ENCODE data around the gene GARIN5A. TPM values are rescaled to one million over a fixed set of nuclear protein-coding genes. Genes with fewer than 3 reads are reported as not detected.

The GARIN5A gene
- total and polyA plus RNA-seq, 2 of the 8 experiments (the other 6 are each of a cell fraction or from before 2014, with no cell fraction given): 9.1 to 18.5 TPM

GRCh38 chr19:50475101-50475568 is 1.5 kb downstream of the GARIN5A start:
- ChIA-PET CTCF (ENCODE audit: partially characterized antibody) (interaction anchor here (0.6 to 3.8 kb wide), 4 partner anchors 9 to 59 kb away, joined by 3 to 21 read pairs (median 4); no protein-coding TSS in a partner anchor), POLR2A (ENCODE audit: partially characterized antibody) (interaction anchor here (0.6 to 2.7 kb wide), 5 partner anchors 9 to 101 kb away, joined by 3 to 12 read pairs (median 4); no protein-coding TSS in a partner anchor)
- Histone ChIP-seq H3K23ac (ENCODE audit: insufficient read length) (no peak overlapping the region), H3K79me2 (ENCODE audit: control insufficient read depth in 1 of 2, insufficient read depth in 2 of 2, low read length in 2 of 2) (peaks cover 4 to 16% of the 10 kb centered on the region in 2 experiments; a peak in 3 of 4 replicates), H4K20me1 (replicated peaks in 1 of 2; ENCODE audit: control insufficient read depth in 1 of 2, insufficient read depth in 2 of 2, low read length in 2 of 2) (peaks cover 6 to 7% of the 10 kb centered on the region in 2 experiments), H2AFZ (ENCODE audit: low read length) (no peak overlapping the region), H3K4ac (replicated peaks; ENCODE audit: insufficient read length, low read depth, low read length) (no peak overlapping the region), H2BK5ac (ENCODE audit: low read depth, low read length) (no peak overlapping the region), H3K9ac (replicated peaks in 1 of 4; ENCODE audit: extremely low read depth in 1 of 4, low read depth in 3 of 4, low read length in 3 of 4) (no peak overlapping the region), H3K79me1 (ENCODE audit: low read depth, low read length) (peaks cover 10% of the 10 kb centered on the region), H4K5ac (ENCODE audit: insufficient read length, low read depth, low read length) (no peak overlapping the region), H3K27me3 (replicated peaks in 1 of 4; ENCODE audit: control insufficient read depth in 3 of 4, extremely low read depth in 1 of 4, insufficient read depth in 3 of 4, low read length in 3 of 4) (no peaks in the 10 kb centered on the region; a peak in 1 of 7 replicates), H3K27ac (ENCODE audit: low read depth, low read length) (no peak overlapping the region), H3K4me3 (ENCODE audit: extremely low read depth in 1 of 4, insufficient read depth in 2 of 4, low read depth in 3 of 4, low read length in 4 of 4) (no peak overlapping the region), H2BK20ac (ENCODE audit: low read length) (no peak overlapping the region), H3K4me2 (ENCODE audit: insufficient read depth in 1 of 2, low read depth in 2 of 2, low read length in 2 of 2) (no peak overlapping the region), H3K14ac (ENCODE audit: insufficient read length) (no peak overlapping the region), H3K18ac (ENCODE audit: extremely low read depth, low read length) (no peak overlapping the region), H4K91ac (replicated peaks; ENCODE audit: insufficient read length, low read length) (no peak overlapping the region), H4K8ac (ENCODE audit: extremely low read depth, insufficient read depth, low read length) (no peak overlapping the region), H2BK120ac (replicated peaks; ENCODE audit: low read depth, low read length) (no peak overlapping the region), H3K36me3 (ENCODE audit: control insufficient read depth in 2 of 4, insufficient read depth in 4 of 4, low read length in 3 of 4) (peaks cover 0 to 21% (median 4%) of the 10 kb centered on the region in 4 experiments; a peak in 5 of 8 replicates), H3K4me1 (replicated peaks in 1 of 4; ENCODE audit: control insufficient read depth in 3 of 4, insufficient read depth in 4 of 4, low read length in 3 of 4) (no peaks in the 10 kb centered on the region), H3K56ac (replicated peaks; ENCODE audit: insufficient read length, low read depth, low read length) (no peak overlapping the region), H2BK15ac (ENCODE audit: low read length) (no peak overlapping the region), H2AK5ac (ENCODE audit: low read depth, low read length) (0 out of 2 replicates have a peak overlapping the region, but pooled peaks have one; percentile 13), H3K9me3 (ENCODE audit: insufficient read depth in 2 of 2, low read depth in 1 of 2, low read length in 1 of 2) (peaks cover 3 to 6% of the 10 kb centered on the region in 2 experiments; a peak in 3 of 4 replicates), H2BK12ac (ENCODE audit: low read depth, low read length) (no peak overlapping the region), H3K23me2 (ENCODE audit: low read depth, low read length) (peaks cover 2% of the 10 kb centered on the region; the same call in 1 of the 2 replicates)
- WGBS, 2 experiments (ENCODE audit: extremely low coverage in 1 of 2, insufficient coverage in 1 of 2, insufficient read length in 1 of 2, insufficient replicate concordance in 2 of 2, low coverage in 1 of 2, low lambda C conversion rate in 2 of 2, missing lambda C conversion rate in 1 of 2): 78% methylated on average over 7 of the region's 12 CpGs; no CpG with 5 or more reads in 1 of the 2 experiments
- no peak for DNase-seq (ENCODE audit: low read depth in 1 of 2, low spot score in 2 of 2)
- no peak for FAIRE-seq
- TF ChIP-seq SP1 (IDR thresholded peaks at IDR 0.05; ENCODE audit: low read depth, low read length) (no peak), E2F6 (IDR thresholded peaks at IDR 0.05) (no peak)
